GM12878 (cell line): Measurements from ENCODE around the gene HAP1.

Source experiments
- ASH2L ChIP-seq: fragments of 300-600, 200-600 bp; sonication (generic); IDR thresholded peaks from 2 replicates; pipeline ENCODE4 v1.6.1; 2017; ENCODE audit warnings: low read depth, mild to moderate bottlenecking, borderline replicate concordance
- CEBPB ChIP-seq, 2 experiments: fragments of 150-350 bp in 1 of 2; IDR thresholded peaks; 2 replicates each; pipeline ENCODE4 v1.6.1; 2012 to 2014; ENCODE audit warnings: low read depth in 2 of 2, low read length in 2 of 2, borderline replicate concordance in 1 of 2, inconsistent platforms in 1 of 2
- CTCF ChIP-seq, 3 experiments: IDR thresholded peaks in 2 of 3; conservative IDR thresholded peaks in 1 of 3; 2 replicates each; pipeline ENCODE4 v1.5.1; 2011; ENCODE audit warnings: low read depth in 3 of 3, low read length in 3 of 3, mild to moderate bottlenecking in 3 of 3, control low read depth in 2 of 3, moderate library complexity in 2 of 3, inconsistent platforms in 1 of 3, mixed read lengths in 1 of 3; ENCODE audit not compliant: control insufficient read depth in 2 of 3, insufficient read depth in 1 of 3; ENCODE audit errors: extremely low read depth in 1 of 3
- EP300 ChIP-seq, 2 experiments: fragments of 150-350 bp in 1 of 2; IDR thresholded peaks; 2 replicates each; pipeline ENCODE4 v1.6.1; 2011 to 2012; ENCODE audit warnings: low read depth in 2 of 2, low read length in 2 of 2, borderline replicate concordance in 1 of 2, improper control_type of control experiment in 1 of 2, inconsistent platforms in 1 of 2; ENCODE audit not compliant: control insufficient read depth in 1 of 2
- ESRRA ChIP-seq: IDR thresholded peaks from 2 replicates; pipeline ENCODE4 v1.6.1; 2012; ENCODE audit warnings: mild to moderate bottlenecking, low read length, improper control_type of control experiment
- EZH2 ChIP-seq: IDR thresholded peaks from 2 replicates; pipeline ENCODE4 v1.6.1; 2012; ENCODE audit warnings: low read depth, mild to moderate bottlenecking, control low read depth, inconsistent platforms, low read length, borderline replicate concordance; ENCODE audit not compliant: control insufficient read depth
- IRF5 ChIP-seq: fragments of 450-650 bp; IDR thresholded peaks from 2 replicates; pipeline ENCODE4 v1.6.1; 2017; ENCODE audit warnings: borderline replicate concordance
- JUND ChIP-seq: IDR thresholded peaks from 2 replicates; pipeline ENCODE4 v1.6.1; 2012; ENCODE audit warnings: low read depth, mild to moderate bottlenecking, low read length, improper control_type of control experiment, moderate library complexity
- NR2C2 ChIP-seq: IDR thresholded peaks from 2 replicates; pipeline ENCODE4 v1.6.1; 2011; ENCODE audit warnings: borderline replicate concordance, low read depth; ENCODE audit not compliant: control insufficient read depth, insufficient read length
- POLR2A ChIP-seq: IDR thresholded peaks from 2 replicates; pipeline ENCODE4 v1.6.1; 2011; ENCODE audit warnings: low read depth, mild to moderate bottlenecking, low read length
- SPI1 ChIP-seq: IDR thresholded peaks from 2 replicates; pipeline ENCODE4 v1.6.1; 2011; ENCODE audit warnings: low read depth, mild to moderate bottlenecking, low read length, moderate library complexity, borderline replicate concordance; ENCODE audit not compliant: insufficient read depth
- TARDBP ChIP-seq: IDR thresholded peaks from 2 replicates; pipeline ENCODE4 v1.6.1; 2016; ENCODE audit warnings: borderline replicate concordance
- TCF12 ChIP-seq: IDR thresholded peaks from 2 replicates; pipeline ENCODE4 v1.6.1; 2011; ENCODE audit warnings: low read depth, mild to moderate bottlenecking, low read length
- USF2 ChIP-seq: IDR thresholded peaks from 2 replicates; pipeline ENCODE4 v1.6.1; 2011; ENCODE audit warnings: low read depth, low read length, improper control_type of control experiment, borderline replicate concordance

- TF ChIP-seq POLR2A, result no peak
- no peak for TF ChIP-seq SPI1
- TF ChIP-seq USF2, result no peak
- TF ChIP-seq IRF5, result no peak
- no peak for TF ChIP-seq EP300 (IDR thresholded peaks at IDR 0.05; ENCODE audit: borderline replicate concordance in 1 of 2, control insufficient read depth in 1 of 2, low read depth in 2 of 2, low read length in 2 of 2)
- TF ChIP-seq ASH2L, result no peak
- TF ChIP-seq TARDBP, result no peak
- no peak for TF ChIP-seq TCF12
- TF ChIP-seq CTCF (IDR thresholded peaks at IDR 0.05 in 2 of 3, conservative IDR thresholded peaks at IDR 0.05 in 1 of 3; ENCODE audit: control insufficient read depth in 2 of 3, extremely low read depth in 1 of 3, insufficient read depth in 1 of 3, low read depth in 3 of 3, low read length in 3 of 3), result no peak
- TF ChIP-seq NR2C2, result no peak
- TF ChIP-seq EZH2, result no peak
- no peak for TF ChIP-seq CEBPB (IDR thresholded peaks at IDR 0.05; ENCODE audit: borderline replicate concordance in 1 of 2, low read depth in 2 of 2, low read length in 2 of 2)
- TF ChIP-seq JUND, result no peak
- TF ChIP-seq ESRRA, result no peak
Observed at GRCh38 chr17:41679740-41680425, 54.6 kb downstream of the HAP1 start.
